Measurements from ENCODE around the gene NAA38.
"Not testable (repeated sequence)": the region's sequence is repeated elsewhere in the genome, so short reads cannot be mapped to it uniquely, and the experiment has no call there.

Gene NAA38

DNA sequence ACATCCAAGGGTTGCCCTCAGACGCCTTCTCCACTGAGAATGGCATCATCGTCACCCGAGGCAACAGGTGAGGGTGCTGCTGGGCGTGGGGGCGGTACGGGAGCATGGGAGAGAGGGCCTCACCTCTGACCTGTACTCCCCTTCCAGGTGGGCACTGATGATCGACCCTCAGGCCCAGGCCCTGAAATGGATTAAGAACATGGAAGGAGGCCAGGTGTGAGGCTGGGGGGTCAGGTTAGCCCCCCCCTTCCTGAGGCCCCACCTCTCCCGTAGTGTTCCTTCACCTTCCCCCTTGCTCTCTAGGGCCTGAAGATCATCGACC is 39.8 kb downstream of the NAA38 start:
- Histone ChIP-seq H3K9me3 (ENCODE audit: control insufficient read depth, low read length) (no peaks in the 10 kb centered on the region), H3K4me1 (ENCODE audit: control insufficient read depth, insufficient read depth, low read length, poor library complexity, severe bottlenecking) (peaks cover 2% of the 10 kb centered on the region), H3K27ac (ENCODE audit: low read depth, low read length, severe bottlenecking) (no peak overlapping the region), H3K4me3 (ENCODE audit: extremely low read depth, insufficient read depth, low read length, poor library complexity, severe bottlenecking) (no peak overlapping the region), H3K36me3 (ENCODE audit: control insufficient read depth, insufficient read depth, low read length) (no peaks in the 10 kb centered on the region)
- 96% methylated on average over 5 to 8 of the region's 9 CpGs for WGBS, 2 experiments (ENCODE audit: insufficient coverage in 2 of 2)

DNA sequence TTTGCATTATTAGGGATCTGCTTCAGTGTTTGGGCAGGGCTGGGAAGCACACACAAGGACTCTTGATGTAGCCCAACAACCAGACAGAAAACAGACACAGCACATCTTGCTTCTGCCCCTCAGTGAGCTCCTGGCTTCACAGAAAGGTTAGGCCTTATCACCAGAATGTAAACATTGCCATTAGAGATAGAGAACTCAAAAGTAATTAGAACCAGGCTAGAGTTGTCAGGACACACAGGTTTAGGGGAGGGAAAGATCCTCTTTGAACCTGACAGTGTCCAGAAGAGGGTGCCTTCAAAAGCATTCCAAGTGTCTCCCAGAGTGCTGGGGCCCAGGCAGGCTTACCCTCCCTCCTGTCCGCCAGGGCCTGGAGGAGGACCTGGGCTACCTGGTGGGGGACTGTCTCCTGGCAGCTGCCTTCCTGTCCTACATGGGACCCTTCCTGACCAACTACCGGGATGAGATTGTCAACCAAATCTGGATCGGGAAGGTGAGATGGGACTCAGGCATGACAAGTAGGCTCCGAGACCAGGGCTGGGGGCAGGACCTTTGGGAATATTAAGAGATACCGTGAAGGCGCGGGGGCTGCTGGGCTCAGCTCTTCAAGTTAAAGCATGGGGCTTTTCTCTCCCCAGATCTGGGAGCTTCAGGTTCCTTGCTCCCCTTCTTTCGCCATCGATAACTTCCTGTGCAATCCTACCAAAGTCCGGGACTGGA is 40.3 kb downstream of the NAA38 start:
- H3K4me3 ChIP-seq (ENCODE audit: extremely low read depth, insufficient read depth, low read length, poor library complexity, severe bottlenecking): no peak overlapping the region
- H3K4me1 ChIP-seq (ENCODE audit: control insufficient read depth, insufficient read depth, low read length, poor library complexity, severe bottlenecking): peaks cover 2% of the 10 kb centered on the region
- H3K27ac ChIP-seq (ENCODE audit: low read depth, low read length, severe bottlenecking): peak overlapping the region; percentile 62
- no peaks in the 10 kb centered on the region for H3K36me3 ChIP-seq (ENCODE audit: control insufficient read depth, insufficient read depth, low read length)
- 85 to 86% methylated on average over 9 to 10 of the region's 10 CpGs for WGBS, 2 experiments (ENCODE audit: insufficient coverage in 2 of 2)
- H3K9me3 ChIP-seq (ENCODE audit: control insufficient read depth, low read length): no peaks in the 10 kb centered on the region

DNA sequence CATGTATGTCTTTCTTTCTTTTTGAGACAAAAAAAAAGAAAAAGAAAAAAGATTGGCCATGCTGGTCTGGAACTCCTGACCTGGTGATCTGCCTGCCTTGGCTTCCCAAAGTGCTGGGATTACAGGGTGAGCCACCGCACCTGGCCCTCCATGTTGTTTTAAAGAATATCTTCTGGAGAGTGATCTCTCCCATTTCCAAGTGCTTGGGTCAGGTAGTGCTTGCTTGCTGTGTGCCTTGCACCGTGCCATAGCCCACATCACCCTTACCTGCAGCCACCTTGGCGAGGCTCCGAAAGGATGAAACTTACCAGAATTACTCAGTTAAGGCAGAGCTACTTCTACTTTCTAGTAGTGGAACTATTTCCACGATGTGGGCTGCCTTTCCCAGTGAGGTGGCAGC is 42.4 kb downstream of the NAA38 start:
- no peak overlapping the region for H3K4me3 ChIP-seq (ENCODE audit: extremely low read depth, insufficient read depth, low read length, poor library complexity, severe bottlenecking)
- no peaks in the 10 kb centered on the region for H3K36me3 ChIP-seq (ENCODE audit: control insufficient read depth, insufficient read depth, low read length)
- WGBS, 2 experiments (ENCODE audit: insufficient coverage in 2 of 2): 88 to 90% methylated on average over 3 of the region's 5 CpGs
- peaks cover 2% of the 10 kb centered on the region for H3K4me1 ChIP-seq (ENCODE audit: control insufficient read depth, insufficient read depth, low read length, poor library complexity, severe bottlenecking)
- H3K9me3 ChIP-seq (ENCODE audit: control insufficient read depth, low read length): no peaks in the 10 kb centered on the region
- no peak overlapping the region for H3K27ac ChIP-seq (ENCODE audit: low read depth, low read length, severe bottlenecking)

DNA sequence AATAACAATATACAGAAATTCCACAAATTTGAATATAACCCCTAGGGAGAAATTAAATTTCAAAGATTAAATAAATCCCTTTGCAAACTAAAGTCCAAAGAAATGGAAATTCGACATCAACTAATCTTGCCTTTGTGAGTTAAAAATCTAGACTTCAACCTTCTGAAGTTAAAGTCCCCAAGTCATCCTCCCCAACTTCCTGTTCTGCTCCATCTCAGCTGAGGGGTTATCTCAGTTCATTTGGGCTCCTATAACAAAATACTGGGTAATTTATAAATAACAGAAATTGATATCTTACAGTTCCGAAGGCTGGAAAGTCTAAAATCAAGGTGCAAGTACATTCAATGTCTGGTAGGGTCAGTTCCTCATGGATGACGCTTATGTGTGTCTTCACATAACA is 46.1 kb downstream of the NAA38 start:
- H3K9me3 ChIP-seq (ENCODE audit: control insufficient read depth, low read length): no peaks in the 10 kb centered on the region
- H3K4me1 ChIP-seq (ENCODE audit: control insufficient read depth, insufficient read depth, low read length, poor library complexity, severe bottlenecking): no peaks in the 10 kb centered on the region
- H3K27ac ChIP-seq (ENCODE audit: low read depth, low read length, severe bottlenecking): no peak overlapping the region
- 90 to 93% methylated on average over 3 of the region's 3 CpGs for WGBS, 2 experiments (ENCODE audit: insufficient coverage in 2 of 2)
- H3K36me3 ChIP-seq (ENCODE audit: control insufficient read depth, insufficient read depth, low read length): no peaks in the 10 kb centered on the region
- H3K4me3 ChIP-seq (ENCODE audit: extremely low read depth, insufficient read depth, low read length, poor library complexity, severe bottlenecking): no peak overlapping the region

DNA sequence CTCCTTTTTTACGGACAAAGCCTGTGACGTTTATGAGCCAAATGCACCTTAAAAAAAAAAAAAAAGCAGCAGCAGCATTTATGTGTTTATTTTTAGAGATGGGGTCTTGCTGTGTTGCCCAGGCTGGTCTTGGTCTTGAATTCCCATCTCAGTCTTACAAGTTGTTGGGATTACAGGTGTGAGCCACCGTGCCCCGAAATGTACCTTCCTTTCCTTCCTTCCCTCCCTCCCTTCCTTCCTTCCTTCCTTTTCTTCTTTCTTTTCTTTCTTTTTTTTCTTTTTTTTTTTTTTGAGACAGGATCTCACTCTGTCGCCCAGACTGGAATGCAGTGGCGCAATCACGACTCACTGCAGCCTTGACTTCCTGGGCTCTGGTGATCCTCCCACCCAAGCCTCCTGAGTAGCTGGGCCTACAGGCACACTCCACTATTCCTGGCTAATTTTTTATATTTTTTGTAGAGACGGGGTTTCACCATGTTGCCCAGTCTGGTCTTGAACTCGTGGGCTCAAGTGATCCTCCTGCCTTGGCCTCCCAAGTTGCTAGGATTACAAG is 47.5 kb downstream of the NAA38 start:
- H3K36me3 ChIP-seq (ENCODE audit: control insufficient read depth, insufficient read depth, low read length); H3K4me1 ChIP-seq (ENCODE audit: control insufficient read depth, insufficient read depth, low read length, poor library complexity, severe bottlenecking); H3K27ac ChIP-seq (ENCODE audit: low read depth, low read length, severe bottlenecking); H3K9me3 ChIP-seq (ENCODE audit: control insufficient read depth, low read length); H3K4me3 ChIP-seq (ENCODE audit: extremely low read depth, insufficient read depth, low read length, poor library complexity, severe bottlenecking): not testable (repeated sequence)
- WGBS, 2 experiments (ENCODE audit: insufficient coverage in 2 of 2): 91 to 92% methylated on average over 6 to 7 of the region's 9 CpGs

DNA sequence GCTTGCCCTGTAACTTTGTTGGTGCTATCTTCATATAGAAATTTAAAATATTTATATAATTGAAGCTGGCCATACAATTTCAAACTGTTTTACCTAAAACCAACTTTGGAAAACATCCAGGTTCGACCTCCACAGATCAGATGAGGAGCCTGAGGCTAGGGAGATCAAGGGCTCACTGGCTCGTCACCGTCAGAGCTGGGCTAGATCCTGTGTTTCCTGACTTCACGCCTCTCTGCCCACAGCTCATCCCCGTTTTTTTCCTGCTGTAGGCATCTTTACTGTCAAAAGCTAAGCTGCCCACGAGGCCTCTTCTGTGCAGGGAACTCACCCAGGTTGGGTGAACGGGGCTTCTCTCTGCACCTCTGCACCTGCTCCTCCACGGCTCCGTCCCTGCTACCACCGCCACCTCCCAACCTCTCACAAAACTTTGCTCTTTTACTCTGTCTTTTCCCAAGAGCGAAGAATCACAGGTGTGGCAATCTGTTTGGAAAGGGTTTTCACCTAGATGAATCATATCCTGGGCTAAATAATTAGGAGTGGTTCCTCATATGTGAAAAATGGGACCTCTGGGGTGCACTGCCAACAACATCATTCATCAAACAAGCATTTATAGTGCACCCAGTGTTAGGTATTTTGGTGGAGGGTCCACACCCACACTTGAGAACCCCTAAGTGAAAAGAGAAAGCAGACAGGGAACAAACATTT is 48.1 kb downstream of the NAA38 start:
- Histone ChIP-seq H3K4me1 (ENCODE audit: control insufficient read depth, insufficient read depth, low read length, poor library complexity, severe bottlenecking) (no peaks in the 10 kb centered on the region), H3K27ac (ENCODE audit: low read depth, low read length, severe bottlenecking) (no peak overlapping the region), H3K4me3 (ENCODE audit: extremely low read depth, insufficient read depth, low read length, poor library complexity, severe bottlenecking) (no peak overlapping the region), H3K9me3 (ENCODE audit: control insufficient read depth, low read length) (no peaks in the 10 kb centered on the region), H3K36me3 (ENCODE audit: control insufficient read depth, insufficient read depth, low read length) (no peaks in the 10 kb centered on the region)
- WGBS, 2 experiments (ENCODE audit: insufficient coverage in 2 of 2): 75% methylated on average over 7 to 10 of the region's 11 CpGs

DNA sequence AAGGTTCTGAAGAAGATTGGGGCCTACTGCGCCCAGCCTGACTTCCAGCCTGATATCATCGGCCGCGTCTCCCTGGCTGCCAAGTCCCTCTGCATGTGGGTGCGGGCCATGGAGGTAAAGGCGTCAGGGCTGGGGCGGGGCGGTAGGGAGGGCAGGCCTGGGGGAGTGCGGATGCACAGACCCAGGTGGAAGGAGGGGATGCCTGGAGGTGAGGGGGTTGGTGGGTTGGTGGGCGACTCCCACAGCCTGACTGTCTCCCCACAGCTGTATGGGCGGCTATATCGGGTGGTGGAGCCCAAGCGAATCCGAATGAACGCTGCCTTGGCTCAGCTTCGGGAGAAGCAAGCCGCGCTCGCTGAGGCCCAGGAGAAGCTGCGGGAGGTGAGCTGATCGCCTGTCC is 50.2 kb downstream of the NAA38 start:
- no peaks in the 10 kb centered on the region for H3K9me3 ChIP-seq (ENCODE audit: control insufficient read depth, low read length)
- 87 to 94% methylated on average over 15 to 16 of the region's 21 CpGs for WGBS, 2 experiments (ENCODE audit: insufficient coverage in 2 of 2)
- H3K27ac ChIP-seq (ENCODE audit: low read depth, low read length, severe bottlenecking): no peak overlapping the region
- H3K4me1 ChIP-seq (ENCODE audit: control insufficient read depth, insufficient read depth, low read length, poor library complexity, severe bottlenecking): no peaks in the 10 kb centered on the region
- no peak overlapping the region for H3K4me3 ChIP-seq (ENCODE audit: extremely low read depth, insufficient read depth, low read length, poor library complexity, severe bottlenecking)
- no peaks in the 10 kb centered on the region for H3K36me3 ChIP-seq (ENCODE audit: control insufficient read depth, insufficient read depth, low read length)

Data from mesodermal cell (in vitro differentiated cells).